ENCODE results near the gene CCT6A.

DNA sequence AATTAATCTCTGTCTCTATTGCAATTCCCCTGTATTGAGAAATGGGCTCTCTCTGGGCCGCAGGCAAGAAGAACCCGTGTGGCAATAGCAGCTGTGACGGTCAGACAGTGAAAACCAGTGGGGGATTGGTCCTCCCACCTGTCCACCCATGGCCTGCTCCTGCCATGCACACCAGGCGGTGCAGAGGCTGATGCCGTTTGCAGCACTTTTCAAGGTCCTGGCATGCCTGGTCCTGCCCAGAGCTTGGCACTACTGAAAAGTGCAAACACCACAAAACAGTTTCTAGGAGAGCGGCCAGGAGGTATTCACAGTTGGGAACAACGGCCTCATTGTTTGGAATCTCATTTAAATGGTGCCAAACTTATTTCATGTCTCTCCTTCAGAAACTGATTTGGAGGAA, 41.9 kb upstream of the CCT6A start:
- TF ChIP-seq, protein P1, sequence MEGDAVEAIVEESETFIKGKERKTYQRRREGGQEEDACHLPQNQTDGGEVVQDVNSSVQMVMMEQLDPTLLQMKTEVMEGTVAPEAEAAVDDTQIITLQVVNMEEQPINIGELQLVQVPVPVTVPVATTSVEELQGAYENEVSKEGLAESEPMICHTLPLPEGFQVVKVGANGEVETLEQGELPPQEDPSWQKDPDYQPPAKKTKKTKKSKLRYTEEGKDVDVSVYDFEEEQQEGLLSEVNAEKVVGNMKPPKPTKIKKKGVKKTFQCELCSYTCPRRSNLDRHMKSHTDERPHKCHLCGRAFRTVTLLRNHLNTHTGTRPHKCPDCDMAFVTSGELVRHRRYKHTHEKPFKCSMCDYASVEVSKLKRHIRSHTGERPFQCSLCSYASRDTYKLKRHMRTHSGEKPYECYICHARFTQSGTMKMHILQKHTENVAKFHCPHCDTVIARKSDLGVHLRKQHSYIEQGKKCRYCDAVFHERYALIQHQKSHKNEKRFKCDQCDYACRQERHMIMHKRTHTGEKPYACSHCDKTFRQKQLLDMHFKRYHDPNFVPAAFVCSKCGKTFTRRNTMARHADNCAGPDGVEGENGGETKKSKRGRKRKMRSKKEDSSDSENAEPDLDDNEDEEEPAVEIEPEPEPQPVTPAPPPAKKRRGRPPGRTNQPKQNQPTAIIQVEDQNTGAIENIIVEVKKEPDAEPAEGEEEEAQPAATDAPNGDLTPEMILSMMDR (IDR thresholded peaks at IDR 0.05; ENCODE audit: poor library complexity): no peak
- TF ChIP-seq EZH2 (IDR thresholded peaks at IDR 0.05; ENCODE audit: borderline replicate concordance): no peak
- TF ChIP-seq EZH2phosphoT487 (IDR thresholded peaks at IDR 0.05; ENCODE audit: low read depth, severe bottlenecking, unreplicated experiment): no peak
